NAMALWA (cell line): ENCODE results near the gene ANO5.
A peak's percentile ranks its signal among the peaks of the same experiment; 100 is the strongest.

ENCODE experiments used
- DNase-seq: peaks from one replicate; pipeline ENCODE4 v3.0.0-alpha.2; 2015; ENCODE audit warnings: low spot score

The ANO5 gene

GRCh38 chr11:22192642-22193347, at the start of gene ANO5:
Gene ANO5 (plus strand): TSS chr11:22193085. CDS start chr11:22193493, 408 bp downstream.
- DNase-seq, result no peak

- DNase-seq, result no peak
Observed at GRCh38 chr11:22151649-22152197, 41.2 kb upstream of the ANO5 start.

- DNase-seq, result no peak
Observed at GRCh38 chr11:22157531-22157930, 35.4 kb upstream of the ANO5 start.

- no peak for DNase-seq
Observed at GRCh38 chr11:22161489-22161888, 31.4 kb upstream of the ANO5 start.

GRCh38 chr11:22162756-22163155, 30.1 kb upstream of the ANO5 start:
- DNase-seq, result no peak

GRCh38 chr11:22163394-22163797, 29.5 kb upstream of the ANO5 start:
- no peak for DNase-seq

- no peak for DNase-seq
Observed at GRCh38 chr11:22165087-22165486, 27.8 kb upstream of the ANO5 start.

GRCh38 chr11:22165759-22166513, 26.9 kb upstream of the ANO5 start:
- DNase-seq, result no peak

GRCh38 chr11:22169833-22170232, 23.1 kb upstream of the ANO5 start:
- DNase-seq, result peak; percentile 10

- DNase-seq, result no peak
Observed at GRCh38 chr11:22173532-22173931, 19.4 kb upstream of the ANO5 start.

- DNase-seq, result peak; percentile 13
Observed at GRCh38 chr11:22177186-22177585, 15.7 kb upstream of the ANO5 start.

GRCh38 chr11:22179626-22180025, 13.3 kb upstream of the ANO5 start:
- DNase-seq, result no peak

GRCh38 chr11:22180131-22180530, 12.8 kb upstream of the ANO5 start:
- DNase-seq, result no peak

- no peak for DNase-seq
Observed at GRCh38 chr11:22189660-22190059, 3.2 kb upstream of the ANO5 start.

- no peak for DNase-seq
Observed at GRCh38 chr11:22190827-22191463, 1.9 kb upstream of the ANO5 start.

GRCh38 chr11:22192289-22192641, 620 bp upstream of the ANO5 start:
- no peak for DNase-seq

GRCh38 chr11:22193348-22194051, 615 bp downstream of the ANO5 start:
- no peak for DNase-seq

GRCh38 chr11:22194306-22194705, 1.4 kb downstream of the ANO5 start:
- DNase-seq, result no peak

- no peak for DNase-seq
Observed at GRCh38 chr11:22194907-22195306, 2.0 kb downstream of the ANO5 start.

- DNase-seq, result no peak
Observed at GRCh38 chr11:22197139-22198005, 4.5 kb downstream of the ANO5 start.

GRCh38 chr11:22199243-22199642, 6.4 kb downstream of the ANO5 start:
- DNase-seq, result no peak
